K562 (cell line): Measurements from ENCODE around the gene CACNA1E. TPM values are rescaled to one million over a fixed set of nuclear protein-coding genes. Genes with fewer than 3 reads are reported as not detected.

Experiments
- BDP1 ChIP-seq: IDR thresholded peaks from 3 replicates; pipeline ENCODE4 v1.6.1; 2011; ENCODE audit not compliant: insufficient read length, insufficient read depth
- BHLHE40 ChIP-seq: IDR thresholded peaks from 2 replicates; pipeline ENCODE4 v1.6.1; 2011; ENCODE audit warnings: low read length, improper control_type of control experiment
- CBX2 ChIP-seq: fragments of 200-600 bp; sonication (generic); IDR thresholded peaks from one replicate; pipeline ENCODE4 v1.6.1; 2012; ENCODE audit warnings: mild to moderate bottlenecking, low read length, inconsistent platforms; ENCODE audit not compliant: insufficient read depth, poor library complexity, severe bottlenecking
- CSDE1 ChIP-seq, 2 experiments: fragments of 450-650 bp; IDR thresholded peaks; 2 replicates each; pipeline ENCODE4 v1.6.1; 2016; ENCODE audit warnings: mild to moderate bottlenecking in 1 of 2
- ESRRB ChIP-seq: fragments of 250-450 bp; sonication (Bioruptor Pico); IDR thresholded peaks from 2 replicates; pipeline ENCODE4 v1.5.0; 2020; ENCODE audit warnings: mild to moderate bottlenecking, moderate library complexity, borderline replicate concordance
- GTF2E2 ChIP-seq: fragments of 200-800 bp; sonication (Bioruptor generic); IDR thresholded peaks from 2 replicates; pipeline ENCODE4 v1.6.1; 2016; ENCODE audit warnings: missing genetic modification characterization, missing compliant biosample characterization
- ZNF431 ChIP-seq: sonication (generic); formaldehyde crosslinking; IDR thresholded peaks from 2 replicates; pipeline ENCODE4 v1.8.0; 2022; ENCODE audit warnings: mild to moderate bottlenecking, missing genetic modification reagents
- ZNF695 ChIP-seq: fragments of 450-650 bp; formaldehyde crosslinking; IDR thresholded peaks from 2 replicates; pipeline ENCODE4 v1.4.0; 2020; ENCODE audit warnings: mild to moderate bottlenecking, moderate library complexity
- polyA plus RNA-seq, 8 experiments: library from polyadenylated mRNA; depleted of rRNA in 4 of 8; stranded (reverse) in 5 of 8; unstranded in 3 of 8; fragments of >200 nt; fragmentation: Nextera tagmentation in 2 of 8; fragmentation: Illumina TruSeq in 1 of 8; extraction: Ambion mirVana in 2 of 8; extraction: Trizol in 1 of 8; gene quantifications; 2 replicates each; pipeline versions ENCODE4 v1.2.1 to v1.2.3, GENCODE V29; 2011 to 2014; ENCODE audit warnings: inconsistent platforms in 1 of 8, missing spikeins in 1 of 8
- total RNA-seq, 7 experiments: library from RNA; depleted of rRNA in 6 of 7; stranded (reverse); fragments of >200 nt in 6 of 7; fragmentation: Illumina TruSeq in 2 of 7; extraction: Trizol in 2 of 7; gene quantifications; 2 replicates each; pipeline versions ENCODE4 v1.2.1 to v1.2.3, GENCODE V29; 2011 to 2021; ENCODE audit warnings: low replicate concordance in 1 of 7
- TF ChIP-seq, protein P1 (sequence below), 2 experiments: fragments of 450-650 bp; IDR thresholded peaks; 2 replicates each; pipeline ENCODE4 v1.6.1; 2016; ENCODE audit warnings: mild to moderate bottlenecking in 2 of 2, borderline replicate concordance in 1 of 2, low read depth in 1 of 2, moderate library complexity in 1 of 2
- TF ChIP-seq, protein P2 (sequence below), 2 experiments: IDR thresholded peaks in 1 of 2; conservative IDR thresholded peaks in 1 of 2; 2 replicates each; pipeline ENCODE4 v1.6.1; 2016; ENCODE audit warnings: low read depth in 2 of 2, mild to moderate bottlenecking in 1 of 2, missing compliant biosample characterization in 1 of 2, missing genetic modification characterization in 1 of 2, moderate library complexity in 1 of 2
- TF ChIP-seq, protein P3 (sequence below): fragments of 250-450 bp; sonication (Bioruptor Pico); IDR thresholded peaks from 2 replicates; pipeline ENCODE4 v1.9.0; 2021; ENCODE audit warnings: mild to moderate bottlenecking, inconsistent platforms
- TF ChIP-seq, protein P4 (sequence below), 2 experiments: fragments of 450-650 bp in 1 of 2; sonication (generic) in 1 of 2; formaldehyde crosslinking in 1 of 2; IDR thresholded peaks in 1 of 2; conservative IDR thresholded peaks in 1 of 2; 2 replicates each; pipeline versions ENCODE4 v1.6.1 to v1.8.1; 2016 to 2023; ENCODE audit warnings: mild to moderate bottlenecking in 2 of 2, moderate library complexity in 2 of 2, inconsistent platforms in 1 of 2, missing genetic modification reagents in 1 of 2

Gene CACNA1E
- total and polyA plus RNA-seq, 9 of the 15 experiments (the other 6 are each of a cell fraction or from before 2014, with no cell fraction given), result under 0.01 to 0.04 TPM; not detected in 7

DNA sequence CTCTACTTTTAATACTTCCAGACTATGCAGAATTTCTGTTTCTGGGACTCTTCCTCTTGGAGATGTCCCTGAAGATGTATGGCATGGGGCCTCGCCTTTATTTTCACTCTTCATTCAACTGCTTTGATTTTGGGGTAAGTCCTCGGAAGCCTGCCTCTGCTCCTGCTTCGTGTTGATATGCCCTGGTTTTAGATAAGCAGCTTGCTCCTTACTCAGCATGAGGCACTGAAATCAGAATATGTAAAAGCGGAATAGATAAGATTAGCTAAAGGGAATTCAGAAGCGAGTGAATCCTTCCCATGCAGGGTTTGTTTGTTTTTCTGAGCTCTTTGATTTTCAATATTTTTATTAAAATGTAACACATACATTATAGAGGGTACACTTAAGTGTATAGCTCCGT, 234.7 kb downstream of the CACNA1E start (continued):
- no peak for TF ChIP-seq CSDE1 (IDR thresholded peaks at IDR 0.05)
- TF ChIP-seq, protein P1, sequence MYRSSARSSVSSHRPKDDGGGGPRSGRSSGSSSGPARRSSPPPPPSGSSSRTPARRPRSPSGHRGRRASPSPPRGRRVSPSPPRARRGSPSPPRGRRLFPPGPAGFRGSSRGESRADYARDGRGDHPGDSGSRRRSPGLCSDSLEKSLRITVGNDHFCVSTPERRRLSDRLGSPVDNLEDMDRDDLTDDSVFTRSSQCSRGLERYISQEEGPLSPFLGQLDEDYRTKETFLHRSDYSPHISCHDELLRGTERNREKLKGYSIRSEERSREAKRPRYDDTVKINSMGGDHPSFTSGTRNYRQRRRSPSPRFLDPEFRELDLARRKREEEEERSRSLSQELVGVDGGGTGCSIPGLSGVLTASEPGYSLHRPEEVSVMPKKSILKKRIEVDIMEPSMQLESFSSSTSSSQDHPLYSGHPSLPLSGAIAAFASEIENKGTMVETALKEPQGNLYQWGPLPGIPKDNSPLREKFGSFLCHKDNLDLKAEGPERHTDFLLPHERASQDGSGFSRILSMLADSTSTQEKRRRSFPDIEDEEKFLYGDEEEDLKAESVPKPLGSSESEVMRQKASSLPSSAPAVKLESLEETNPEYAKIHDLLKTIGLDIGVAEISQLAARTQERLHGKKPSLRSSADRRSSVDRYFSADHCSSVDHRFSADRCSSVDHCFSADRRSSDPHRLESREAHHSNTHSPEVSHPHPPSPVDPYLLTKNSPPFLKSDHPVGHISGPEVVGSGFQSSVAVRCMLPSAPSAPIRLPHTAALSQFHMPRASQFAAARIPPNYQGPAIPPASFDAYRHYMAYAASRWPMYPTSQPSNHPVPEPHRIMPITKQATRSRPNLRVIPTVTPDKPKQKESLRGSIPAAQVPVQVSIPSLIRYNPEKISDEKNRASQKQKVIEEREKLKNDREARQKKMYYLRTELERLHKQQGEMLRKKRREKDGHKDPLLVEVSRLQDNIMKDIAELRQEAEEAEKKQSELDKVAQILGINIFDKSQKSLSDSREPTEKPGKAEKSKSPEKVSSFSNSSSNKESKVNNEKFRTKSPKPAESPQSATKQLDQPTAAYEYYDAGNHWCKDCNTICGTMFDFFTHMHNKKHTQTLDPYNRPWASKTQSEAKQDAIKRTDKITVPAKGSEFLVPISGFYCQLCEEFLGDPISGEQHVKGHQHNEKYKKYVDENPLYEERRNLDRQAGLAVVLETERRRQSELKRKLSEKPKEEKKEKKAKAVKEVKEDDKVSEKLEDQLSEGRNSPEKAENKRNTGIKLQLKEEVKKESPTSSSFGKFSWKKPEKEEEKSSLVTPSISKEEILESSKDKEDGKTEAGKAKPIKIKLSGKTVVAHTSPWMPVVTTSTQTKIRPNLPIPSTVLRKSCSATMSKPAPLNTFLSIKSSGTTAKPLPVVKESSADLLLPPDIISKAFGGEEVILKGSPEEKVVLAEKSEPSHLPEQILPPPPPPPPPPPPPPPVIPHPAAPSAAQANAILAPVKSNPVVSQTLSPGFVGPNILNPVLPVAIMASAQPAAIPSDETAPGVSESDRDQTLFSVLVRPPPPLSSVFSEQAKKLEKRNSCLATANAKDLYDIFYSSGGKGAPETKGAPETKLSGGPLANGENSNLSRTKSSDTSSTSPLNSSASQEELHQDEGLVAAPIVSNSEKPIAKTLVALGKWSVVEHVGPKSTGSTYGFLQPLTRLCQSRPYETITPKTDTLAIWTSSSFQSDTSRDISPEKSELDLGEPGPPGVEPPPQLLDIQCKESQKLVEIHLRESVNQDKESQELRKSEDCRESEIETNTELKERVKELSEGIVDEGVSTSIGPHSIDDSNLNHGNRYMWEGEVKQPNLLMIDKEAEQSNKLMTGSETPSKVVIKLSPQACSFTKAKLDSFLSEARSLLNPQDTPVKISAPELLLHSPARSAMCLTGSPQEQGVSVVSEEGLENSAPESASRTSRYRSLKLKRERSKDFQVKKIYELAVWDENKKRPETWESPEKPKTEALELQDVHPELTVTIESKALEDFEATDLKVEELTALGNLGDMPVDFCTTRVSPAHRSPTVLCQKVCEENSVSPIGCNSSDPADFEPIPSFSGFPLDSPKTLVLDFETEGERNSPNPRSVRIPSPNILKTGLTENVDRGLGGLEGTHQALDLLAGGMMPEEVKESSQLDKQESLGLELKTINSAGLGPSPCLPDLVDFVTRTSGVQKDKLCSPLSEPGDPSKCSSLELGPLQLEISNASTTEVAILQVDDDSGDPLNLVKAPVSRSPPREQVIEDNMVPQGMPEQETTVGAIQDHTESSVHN (IDR thresholded peaks at IDR 0.05; ENCODE audit: borderline replicate concordance in 1 of 2, low read depth in 1 of 2), result no peak
- TF ChIP-seq ZNF695 (CRISPR knock-in tag), result no peak
- TF ChIP-seq, protein P2, sequence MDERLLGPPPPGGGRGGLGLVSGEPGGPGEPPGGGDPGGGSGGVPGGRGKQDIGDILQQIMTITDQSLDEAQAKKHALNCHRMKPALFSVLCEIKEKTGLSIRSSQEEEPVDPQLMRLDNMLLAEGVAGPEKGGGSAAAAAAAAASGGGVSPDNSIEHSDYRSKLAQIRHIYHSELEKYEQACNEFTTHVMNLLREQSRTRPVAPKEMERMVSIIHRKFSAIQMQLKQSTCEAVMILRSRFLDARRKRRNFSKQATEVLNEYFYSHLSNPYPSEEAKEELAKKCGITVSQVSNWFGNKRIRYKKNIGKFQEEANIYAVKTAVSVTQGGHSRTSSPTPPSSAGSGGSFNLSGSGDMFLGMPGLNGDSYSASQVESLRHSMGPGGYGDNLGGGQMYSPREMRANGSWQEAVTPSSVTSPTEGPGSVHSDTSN (CRISPR knock-in tag; IDR thresholded peaks at IDR 0.05; ENCODE audit: low read depth), result no peak
- TF ChIP-seq, protein P2 (tag; conservative IDR thresholded peaks at IDR 0.05; ENCODE audit: low read depth), result 0 out of 2 replicates have a peak, but pooled peaks have one; percentile 27
- no peak for TF ChIP-seq BDP1
- no peak for TF ChIP-seq ESRRB (CRISPR knock-in tag)
- TF ChIP-seq ZNF431 (CRISPR knock-in tag), result no peak
- TF ChIP-seq, protein P3, sequence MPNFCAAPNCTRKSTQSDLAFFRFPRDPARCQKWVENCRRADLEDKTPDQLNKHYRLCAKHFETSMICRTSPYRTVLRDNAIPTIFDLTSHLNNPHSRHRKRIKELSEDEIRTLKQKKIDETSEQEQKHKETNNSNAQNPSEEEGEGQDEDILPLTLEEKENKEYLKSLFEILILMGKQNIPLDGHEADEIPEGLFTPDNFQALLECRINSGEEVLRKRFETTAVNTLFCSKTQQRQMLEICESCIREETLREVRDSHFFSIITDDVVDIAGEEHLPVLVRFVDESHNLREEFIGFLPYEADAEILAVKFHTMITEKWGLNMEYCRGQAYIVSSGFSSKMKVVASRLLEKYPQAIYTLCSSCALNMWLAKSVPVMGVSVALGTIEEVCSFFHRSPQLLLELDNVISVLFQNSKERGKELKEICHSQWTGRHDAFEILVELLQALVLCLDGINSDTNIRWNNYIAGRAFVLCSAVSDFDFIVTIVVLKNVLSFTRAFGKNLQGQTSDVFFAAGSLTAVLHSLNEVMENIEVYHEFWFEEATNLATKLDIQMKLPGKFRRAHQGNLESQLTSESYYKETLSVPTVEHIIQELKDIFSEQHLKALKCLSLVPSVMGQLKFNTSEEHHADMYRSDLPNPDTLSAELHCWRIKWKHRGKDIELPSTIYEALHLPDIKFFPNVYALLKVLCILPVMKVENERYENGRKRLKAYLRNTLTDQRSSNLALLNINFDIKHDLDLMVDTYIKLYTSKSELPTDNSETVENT (CRISPR knock-in tag), result no peak
- TF ChIP-seq GTF2E2 (tag), result no peak
- TF ChIP-seq, protein P4, sequence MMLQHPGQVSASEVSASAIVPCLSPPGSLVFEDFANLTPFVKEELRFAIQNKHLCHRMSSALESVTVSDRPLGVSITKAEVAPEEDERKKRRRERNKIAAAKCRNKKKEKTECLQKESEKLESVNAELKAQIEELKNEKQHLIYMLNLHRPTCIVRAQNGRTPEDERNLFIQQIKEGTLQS (IDR thresholded peaks at IDR 0.05), result peak; percentile 21; the same call in 1 of the 2 replicates
- TF ChIP-seq, protein P4 (CRISPR knock-in tag; conservative IDR thresholded peaks at IDR 0.05), result no peak
- peak; percentile 40; the same call in 1 of the 2 replicates for TF ChIP-seq BHLHE40
- TF ChIP-seq CBX2, result no peak
